ENCODE data around the gene MUC20.

GRCh38 chr3:195693428-195694216 is 27.2 kb upstream of the MUC20 start:
- TF ChIP-seq CTCF (IDR thresholded peaks at IDR 0.05; ENCODE audit: low read depth, low read length, missing input control) (no peak), SP1 (IDR thresholded peaks at IDR 0.05) (no peak), JUND (IDR thresholded peaks at IDR 0.05) (no peak), RAD21 (IDR thresholded peaks at IDR 0.05) (no peak), MAX (IDR thresholded peaks at IDR 0.05) (no peak), ATF3 (IDR thresholded peaks at IDR 0.05) (no peak), ZBTB33 (IDR thresholded peaks at IDR 0.05) (no peak), NR2F2 (IDR thresholded peaks at IDR 0.05) (no peak), YY1 (IDR thresholded peaks at IDR 0.05) (no peak), TAF1 (conservative IDR thresholded peaks at IDR 0.05) (no peak)
